HEK293 (cell line): ENCODE results near the gene NSMCE1.

Experiments
- CTCF ChIA-PET: fragments of 350-600 bp; formaldehyde crosslinking; extraction: SDS; loops from one replicate; lab custom pipeline; 2021; ENCODE audit warnings: antibody characterized with exemption; lab: Yijun Ruan, JAX
- POLR2A ChIA-PET: fragments of 300-600 bp; formaldehyde crosslinking; extraction: SDS; loops from one replicate; lab custom pipeline; 2020; ENCODE audit warnings: antibody characterized with exemption, inconsistent platforms; lab: Yijun Ruan, JAX
- H3K27ac ChIP-seq: fragments of 200-500 bp; sonication (Bioruptor generic); 2 replicates; pipeline ENCODE4 v1.5.1; 2014; ENCODE audit warnings: low read depth, low read length, control low read depth, inconsistent platforms; ENCODE audit errors: extremely low read depth
- H3K36me3 ChIP-seq, 2 experiments: fragments of 200-500 bp in 1 of 2; sonication (Bioruptor generic) in 1 of 2; 1 replicate in 1 of 2; 2 replicates in 1 of 2; pipeline ENCODE4 v1.5.1; 2014 to 2017; ENCODE audit warnings: inconsistent platforms in 2 of 2, low read length in 2 of 2; ENCODE audit not compliant: control insufficient read depth in 2 of 2, insufficient read depth in 1 of 2
- H3K4me1 ChIP-seq: fragments of 200-500 bp; sonication (Bioruptor generic); 2 replicates; pipeline ENCODE4 v1.5.1; 2014; ENCODE audit warnings: mild to moderate bottlenecking, low read length, inconsistent platforms; ENCODE audit not compliant: control insufficient read depth, insufficient read depth
- H3K4me3 ChIP-seq: 2 replicates; pipeline ENCODE4 v1.5.1; 2011; ENCODE audit warnings: low read depth, mild to moderate bottlenecking, control low read depth, low read length, moderate library complexity
- H3K9me3 ChIP-seq: fragments of 200-500 bp; sonication (Bioruptor generic); 2 replicates; pipeline ENCODE4 v1.5.1; 2014; ENCODE audit warnings: low read depth, low read length, inconsistent platforms; ENCODE audit not compliant: control insufficient read depth, insufficient read depth
- BCL6B ChIP-seq: fragments of 450-650 bp; formaldehyde crosslinking; IDR thresholded peaks from 2 replicates; pipeline ENCODE4 v1.5.1; 2017; ENCODE audit warnings: missing biosample characterization, missing genetic modification characterization
- EGR2 ChIP-seq: fragments of 450-650 bp; formaldehyde crosslinking; IDR thresholded peaks from 2 replicates; pipeline ENCODE4 v1.5.1; 2016; ENCODE audit warnings: low read depth, missing biosample characterization, missing genetic modification characterization
- HOXA7 ChIP-seq: sonication (generic); formaldehyde crosslinking; IDR thresholded peaks from 2 replicates; pipeline ENCODE4 v1.8.1; 2022; ENCODE audit warnings: missing genetic modification reagents, borderline replicate concordance
- PRDM10 ChIP-seq: fragments of 450-650 bp; formaldehyde crosslinking; IDR thresholded peaks from 2 replicates; pipeline ENCODE4 v1.5.1; 2016; ENCODE audit warnings: missing biosample characterization, missing genetic modification characterization
- TCF7L2 ChIP-seq: IDR thresholded peaks from 2 replicates; pipeline ENCODE4 v1.6.1; 2011; ENCODE audit warnings: low read depth, mild to moderate bottlenecking, inconsistent platforms, low read length, moderate library complexity, borderline replicate concordance
- ZFP69B ChIP-seq: fragments of 450-650 bp; formaldehyde crosslinking; IDR thresholded peaks from 2 replicates; pipeline ENCODE4 v1.5.1; 2016; ENCODE audit warnings: missing biosample characterization, missing genetic modification characterization
- ZNF10 ChIP-seq: fragments of 450-650 bp; formaldehyde crosslinking; IDR thresholded peaks from 2 replicates; pipeline ENCODE4 v1.5.1; 2017; ENCODE audit warnings: missing biosample characterization, missing genetic modification characterization
- ZNF132 ChIP-seq: fragments of 450-650 bp; formaldehyde crosslinking; IDR thresholded peaks from 2 replicates; pipeline ENCODE4 v1.5.1; 2017; ENCODE audit warnings: missing biosample characterization, missing genetic modification characterization, borderline replicate concordance
- ZNF169 ChIP-seq: fragments of 450-650 bp; formaldehyde crosslinking; IDR thresholded peaks from 2 replicates; pipeline ENCODE4 v1.5.1; 2016; ENCODE audit warnings: missing biosample characterization, missing genetic modification characterization
- ZNF175 ChIP-seq: fragments of 450-650 bp; formaldehyde crosslinking; IDR thresholded peaks from 2 replicates; pipeline ENCODE4 v1.5.1; 2016; ENCODE audit warnings: missing biosample characterization, missing genetic modification characterization
- ZNF18 ChIP-seq: fragments of 450-650 bp; formaldehyde crosslinking; IDR thresholded peaks from 2 replicates; pipeline ENCODE4 v1.5.1; 2016; ENCODE audit warnings: missing biosample characterization, missing genetic modification characterization
- ZNF211 ChIP-seq: fragments of 450-650 bp; formaldehyde crosslinking; IDR thresholded peaks from 2 replicates; pipeline ENCODE4 v1.5.1; 2016; ENCODE audit warnings: low read depth, missing biosample characterization, missing genetic modification characterization
- ZNF274 ChIP-seq, 2 experiments: fragments of 200-500 bp in 1 of 2; fragments of 450-650 bp in 1 of 2; sonication (Bioruptor generic) in 1 of 2; formaldehyde crosslinking in 1 of 2; IDR thresholded peaks; 2 replicates each; pipeline versions ENCODE4 v1.5.1 to v1.6.1; 2014 to 2016; ENCODE audit warnings: borderline replicate concordance in 1 of 2, inconsistent platforms in 1 of 2, low read length in 1 of 2, missing biosample characterization in 1 of 2, missing genetic modification characterization in 1 of 2
- ZNF350 ChIP-seq: fragments of 450-650 bp; formaldehyde crosslinking; IDR thresholded peaks from 2 replicates; pipeline ENCODE4 v1.5.0; 2017; ENCODE audit warnings: missing biosample characterization, mild to moderate bottlenecking, missing genetic modification characterization
- ZNF423 ChIP-seq: fragments of 450-650 bp; formaldehyde crosslinking; IDR thresholded peaks from 2 replicates; pipeline ENCODE4 v1.5.1; 2016; ENCODE audit warnings: missing biosample characterization, missing genetic modification characterization
- ZNF585B ChIP-seq: fragments of 450-650 bp; formaldehyde crosslinking; IDR thresholded peaks from 2 replicates; pipeline ENCODE4 v1.5.1; 2016; ENCODE audit warnings: missing biosample characterization, missing genetic modification characterization
- ZNF664 ChIP-seq: fragments of 450-650 bp; formaldehyde crosslinking; IDR thresholded peaks from 2 replicates; pipeline ENCODE4 v1.5.1; 2016; ENCODE audit warnings: missing biosample characterization, missing genetic modification characterization
- ZNF768 ChIP-seq: fragments of 450-650 bp; formaldehyde crosslinking; IDR thresholded peaks from 2 replicates; pipeline ENCODE4 v1.5.1; 2018; ENCODE audit warnings: missing biosample characterization, mild to moderate bottlenecking, missing genetic modification characterization
- ZSCAN23 ChIP-seq: fragments of 450-650 bp; formaldehyde crosslinking; IDR thresholded peaks from 2 replicates; pipeline ENCODE4 v1.5.1; 2016; ENCODE audit warnings: missing biosample characterization, missing genetic modification characterization

Gene NSMCE1

GRCh38 chr16:27253526-27253930, 15.0 kb downstream of the NSMCE1 start (continued):
- TF ChIP-seq PRDM10 (tag by site-specific recombination) (no peak), ZNF18 (tag by site-specific recombination) (no peak)

GRCh38 chr16:27252206-27252585, 16.4 kb downstream of the NSMCE1 start:
- Histone ChIP-seq H3K4me1 (no peaks in the 10 kb centered on the region), H3K9me3 (no peaks in the 10 kb centered on the region), H3K4me3 (no peak overlapping the region), H3K36me3 (peaks cover 0 to 23% of the 10 kb centered on the region in 2 experiments), H3K27ac (no peak overlapping the region)
- POLR2A ChIA-PET, result no interaction called here
- no peak for TF ChIP-seq TCF7L2
- no peak for TF ChIP-seq ZFP69B (tag by site-specific recombination)
- TF ChIP-seq ZSCAN23, result no peak
- no peak for TF ChIP-seq ZNF768 (tag by site-specific recombination)
- TF ChIP-seq BCL6B (tag by site-specific recombination), result no peak
- no peak for TF ChIP-seq ZNF211 (tag by site-specific recombination)
- no peak for TF ChIP-seq EGR2 (tag by site-specific recombination)
- no peak for TF ChIP-seq ZNF175 (tag by site-specific recombination)
- no peak for TF ChIP-seq HOXA7 (CRISPR knock-in tag)
- TF ChIP-seq ZNF169, result no peak
- TF ChIP-seq ZNF423 (tag by site-specific recombination), result no peak
- TF ChIP-seq ZNF585B (tag by site-specific recombination), result no peak
- TF ChIP-seq ZNF350 (tag by site-specific recombination), result no peak
- no peak for TF ChIP-seq ZNF664 (tag by site-specific recombination)
- no peak for TF ChIP-seq ZNF132
- TF ChIP-seq ZNF274 (IDR thresholded peaks at IDR 0.05; ENCODE audit: low read length), result no peak
- no peak for TF ChIP-seq ZNF274 (tag by site-specific recombination; IDR thresholded peaks at IDR 0.05; ENCODE audit: borderline replicate concordance)
- no peak for TF ChIP-seq ZNF10 (tag by site-specific recombination)
- CTCF ChIA-PET, result no interaction called here
